ENCODE measurements around the gene PRRT3.

PRRT3 gene

GRCh38 chr3:9916734-9917680 is 35.2 kb downstream of the PRRT3 start, which contains the start of gene IL17RC:
TSS of gene IL17RC (plus strand) at chr3:9917098. CDS start at chr3:9917316, 218 bp downstream.
- no peak for DNase-seq (ENCODE audit: low read depth, low spot score)
- no peak within 1 kb of the TSS for H3K9ac ChIP-seq (ENCODE audit: insufficient read length)
- H3K4me3 ChIP-seq, result peak within 1 kb of the TSS; percentile 59
- TF ChIP-seq FOXP2 (optimal IDR thresholded peaks at IDR 0.05; ENCODE audit: control extremely low read depth, extremely low read length, insufficient read depth), result no peak
- TF ChIP-seq EZH2 (IDR thresholded peaks at IDR 0.05), result no peak
- TF ChIP-seq POLR2AphosphoS5 (IDR thresholded peaks at IDR 0.05; ENCODE audit: borderline replicate concordance, low read depth, low read length), result no peak
- no peaks in the 10 kb centered on the region for H3K9me3 ChIP-seq (ENCODE audit: low read depth, low read length)
- H3K27ac ChIP-seq, result no peak within 1 kb of the TSS
- no peaks in the 10 kb centered on the region for H3K36me3 ChIP-seq (ENCODE audit: insufficient read depth, low read length)

GRCh38 chr3:9916346-9916733 is 35.9 kb downstream of the PRRT3 start:
- H3K27ac ChIP-seq, result no peak overlapping the region
- H3K36me3 ChIP-seq (ENCODE audit: insufficient read depth, low read length), result no peaks in the 10 kb centered on the region
- DNase-seq (ENCODE audit: low read depth, low spot score), result no peak
- no peak overlapping the region for H3K4me3 ChIP-seq
- H3K9ac ChIP-seq (ENCODE audit: insufficient read length), result no peak overlapping the region
- TF ChIP-seq EZH2 (IDR thresholded peaks at IDR 0.05) (no peak), POLR2AphosphoS5 (IDR thresholded peaks at IDR 0.05; ENCODE audit: borderline replicate concordance, low read depth, low read length) (no peak), FOXP2 (optimal IDR thresholded peaks at IDR 0.05; ENCODE audit: control extremely low read depth, extremely low read length, insufficient read depth) (no peak)
- H3K9me3 ChIP-seq (ENCODE audit: low read depth, low read length), result no peaks in the 10 kb centered on the region

GRCh38 chr3:9915254-9916141 is 36.7 kb downstream of the PRRT3 start:
- DNase-seq (ENCODE audit: low read depth, low spot score), result no peak
- peak; percentile 25; the same call in 1 of the 2 replicates for TF ChIP-seq POLR2AphosphoS5 (IDR thresholded peaks at IDR 0.05; ENCODE audit: borderline replicate concordance, low read depth, low read length)
- no peak for TF ChIP-seq EZH2 (IDR thresholded peaks at IDR 0.05)
- Histone ChIP-seq H3K9ac (ENCODE audit: insufficient read length) (no peak overlapping the region), H3K36me3 (ENCODE audit: insufficient read depth, low read length) (no peaks in the 10 kb centered on the region), H3K9me3 (ENCODE audit: low read depth, low read length) (no peaks in the 10 kb centered on the region), H3K4me3 (peak overlapping the region; percentile 59), H3K27ac (no peak overlapping the region)

GRCh38 chr3:9914559-9915253 is 37.5 kb downstream of the PRRT3 start:
- no peak for TF ChIP-seq FOXP2 (optimal IDR thresholded peaks at IDR 0.05; ENCODE audit: control extremely low read depth, extremely low read length, insufficient read depth)
- no peak for TF ChIP-seq EZH2 (IDR thresholded peaks at IDR 0.05)
- TF ChIP-seq POLR2AphosphoS5 (IDR thresholded peaks at IDR 0.05; ENCODE audit: borderline replicate concordance, low read depth, low read length), result no peak
- Histone ChIP-seq H3K9me3 (ENCODE audit: low read depth, low read length) (no peaks in the 10 kb centered on the region), H3K4me3 (peak overlapping the region; percentile 59), H3K27ac (no peak overlapping the region), H3K36me3 (ENCODE audit: insufficient read depth, low read length) (no peaks in the 10 kb centered on the region), H3K9ac (ENCODE audit: insufficient read length) (no peak overlapping the region)
- no peak for DNase-seq (ENCODE audit: low read depth, low spot score)

- no peak overlapping the region for H3K27ac ChIP-seq
- no peak for DNase-seq (ENCODE audit: low read depth, low spot score)
- no peak overlapping the region for H3K4me3 ChIP-seq
- no peak overlapping the region for H3K9ac ChIP-seq (ENCODE audit: insufficient read length)
- no peak for TF ChIP-seq POLR2AphosphoS5 (IDR thresholded peaks at IDR 0.05; ENCODE audit: borderline replicate concordance, low read depth, low read length)
- TF ChIP-seq FOXP2 (optimal IDR thresholded peaks at IDR 0.05; ENCODE audit: control extremely low read depth, extremely low read length, insufficient read depth), result no peak
- no peak for TF ChIP-seq EZH2 (IDR thresholded peaks at IDR 0.05)
- H3K9me3 ChIP-seq (ENCODE audit: low read depth, low read length), result no peaks in the 10 kb centered on the region
- no peaks in the 10 kb centered on the region for H3K36me3 ChIP-seq (ENCODE audit: insufficient read depth, low read length)
These were observed 38.2 kb downstream of the PRRT3 start for GRCh38 chr3:9914011-9914410.

GRCh38 chr3:9913601-9914000 is 38.6 kb downstream of the PRRT3 start:
- DNase-seq (ENCODE audit: low read depth, low spot score), result no peak
- TF ChIP-seq POLR2AphosphoS5 (IDR thresholded peaks at IDR 0.05; ENCODE audit: borderline replicate concordance, low read depth, low read length), result no peak
- TF ChIP-seq EZH2 (IDR thresholded peaks at IDR 0.05), result no peak
- no peak for TF ChIP-seq FOXP2 (optimal IDR thresholded peaks at IDR 0.05; ENCODE audit: control extremely low read depth, extremely low read length, insufficient read depth)

GRCh38 chr3:9912294-9912935 is 39.8 kb downstream of the PRRT3 start:
- DNase-seq (ENCODE audit: low read depth, low spot score), result no peak
- TF ChIP-seq FOXP2 (optimal IDR thresholded peaks at IDR 0.05; ENCODE audit: control extremely low read depth, extremely low read length, insufficient read depth) (no peak), POLR2AphosphoS5 (IDR thresholded peaks at IDR 0.05; ENCODE audit: borderline replicate concordance, low read depth, low read length) (no peak), EZH2 (IDR thresholded peaks at IDR 0.05) (no peak)
- no peaks in the 10 kb centered on the region for H3K36me3 ChIP-seq (ENCODE audit: insufficient read depth, low read length)
- no peak overlapping the region for H3K27ac ChIP-seq
- no peaks in the 10 kb centered on the region for H3K9me3 ChIP-seq (ENCODE audit: low read depth, low read length)
- H3K4me3 ChIP-seq, result no peak overlapping the region
- no peak overlapping the region for H3K9ac ChIP-seq (ENCODE audit: insufficient read length)

More at GRCh38 chr3:9913601-9914000, 38.6 kb downstream of the PRRT3 start:
- Histone ChIP-seq H3K36me3 (ENCODE audit: insufficient read depth, low read length) (no peaks in the 10 kb centered on the region), H3K9ac (ENCODE audit: insufficient read length) (no peak overlapping the region), H3K9me3 (ENCODE audit: low read depth, low read length) (no peaks in the 10 kb centered on the region), H3K4me3 (no peak overlapping the region), H3K27ac (no peak overlapping the region)

All from SK-N-MC (cell line).